Suprapubic skin (tissue), 4 donors: Measurements from ENCODE around the gene ZNF423. TPM values are rescaled to one million over a fixed set of nuclear protein-coding genes. Genes with fewer than 3 reads are reported as not detected.

Experiments used
- DNase-seq, 2 donors: peaks; one replicate each; pipeline ENCODE4 v3.0.0-alpha.2; 2019; ENCODE audit warnings: low spot score in 2 of 2
- H3K27ac ChIP-seq: fragments of 200-600 bp; sonication (generic); one replicate; pipeline ENCODE4 v1.5.1; 2019
- H3K27me3 ChIP-seq: fragments of 200-600 bp; sonication (generic); one replicate; pipeline ENCODE4 v1.5.1; 2019
- H3K36me3 ChIP-seq: fragments of 200-600 bp; sonication (generic); one replicate; pipeline ENCODE4 v1.5.1; 2019
- H3K4me1 ChIP-seq: fragments of 200-600 bp; sonication (generic); one replicate; pipeline ENCODE4 v1.5.1; 2019
- H3K4me3 ChIP-seq: fragments of 200-600 bp; sonication (generic); one replicate; pipeline ENCODE4 v1.5.1; 2019; ENCODE audit warnings: mild to moderate bottlenecking
- H3K9me3 ChIP-seq: fragments of 200-600 bp; sonication (generic); one replicate; pipeline ENCODE4 v1.5.1; 2019
- CTCF ChIP-seq, 2 donors: fragments of 200-600 bp in 1 of 2; fragments of 450-650 bp in 1 of 2; sonication (generic) in 1 of 2; IDR thresholded peaks; one replicate each; pipeline ENCODE4 v1.5.1; 2016 to 2019; ENCODE audit warnings: antibody characterized with exemption in 2 of 2, mild to moderate bottlenecking in 1 of 2, moderate library complexity in 1 of 2
- EP300 ChIP-seq: sonication (generic); formaldehyde crosslinking; IDR thresholded peaks from one replicate; pipeline ENCODE4 v1.6.1; 2017; ENCODE audit warnings: antibody characterized with exemption
- POLR2A ChIP-seq, 2 donors: fragments of 450-650 bp; IDR thresholded peaks; one replicate each; pipeline ENCODE4 v1.6.1; 2017; ENCODE audit warnings: antibody characterized with exemption in 2 of 2, mild to moderate bottlenecking in 2 of 2, moderate library complexity in 2 of 2
- POLR2AphosphoS5 ChIP-seq, 3 donors: sonication (generic); formaldehyde crosslinking; IDR thresholded peaks; one replicate each; pipeline ENCODE4 v1.6.1; 2017; ENCODE audit warnings: antibody characterized with exemption in 3 of 3
- WGBS: methylation state at CpG from one replicate; pipeline ENCODE4 v1.1.5; 2018; 5-methylcytosine and 5-hydroxymethylcytosine counted together
- total RNA-seq, 4 donors: library from RNA; depleted of rRNA; stranded (reverse); fragments of >200 nt; gene quantifications; one replicate each; pipeline ENCODE4 v1.1.0, GENCODE V29; 2016

ZNF423 gene
- total RNA-seq, 4 donors from 2014 or later, result 1.3 to 5.3 (median 1.9) TPM

DNA sequence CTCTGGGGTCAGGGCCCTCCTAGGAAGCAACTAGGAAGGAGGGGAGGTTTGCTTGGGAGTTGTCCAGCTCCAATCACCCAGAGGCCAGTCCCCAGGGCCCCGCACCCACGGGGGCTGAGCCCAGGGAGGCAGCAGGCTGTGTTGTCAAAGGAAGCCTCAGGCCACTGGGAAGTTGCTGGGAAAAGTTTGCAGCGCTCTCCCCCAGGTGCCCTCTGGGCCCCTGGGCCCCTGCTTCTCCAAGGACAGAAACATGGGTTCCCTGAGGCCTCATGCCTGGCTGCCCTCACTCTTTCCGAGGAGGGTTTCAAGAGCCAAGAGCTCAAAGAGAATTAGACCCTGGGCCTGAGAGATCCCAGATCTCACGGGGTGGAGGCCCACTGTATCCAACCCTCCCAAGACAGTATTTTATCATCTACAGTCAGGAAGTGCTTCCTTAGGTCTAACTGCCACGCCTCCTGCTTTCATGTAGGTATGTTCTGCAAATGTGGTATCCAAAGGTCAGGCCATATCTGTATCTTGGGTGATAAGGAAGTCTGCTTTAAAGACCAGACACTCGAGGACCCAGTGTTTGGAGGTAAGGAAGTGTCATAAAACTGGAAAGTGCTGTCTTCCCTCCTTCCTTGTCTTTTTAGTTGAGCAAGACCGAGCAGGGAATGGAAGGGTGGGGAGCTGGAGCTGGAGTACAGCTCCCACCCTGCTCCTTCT is 44.2 kb upstream of the ZNF423 start:
- DNase-seq, result no peak
- TF ChIP-seq CTCF (IDR thresholded peaks at IDR 0.05) (no peak), POLR2AphosphoS5 (IDR thresholded peaks at IDR 0.05) (no peak), EP300 (no peak), POLR2A (IDR thresholded peaks at IDR 0.05) (no peak)
- no peak overlapping the region for H3K27ac ChIP-seq

DNA sequence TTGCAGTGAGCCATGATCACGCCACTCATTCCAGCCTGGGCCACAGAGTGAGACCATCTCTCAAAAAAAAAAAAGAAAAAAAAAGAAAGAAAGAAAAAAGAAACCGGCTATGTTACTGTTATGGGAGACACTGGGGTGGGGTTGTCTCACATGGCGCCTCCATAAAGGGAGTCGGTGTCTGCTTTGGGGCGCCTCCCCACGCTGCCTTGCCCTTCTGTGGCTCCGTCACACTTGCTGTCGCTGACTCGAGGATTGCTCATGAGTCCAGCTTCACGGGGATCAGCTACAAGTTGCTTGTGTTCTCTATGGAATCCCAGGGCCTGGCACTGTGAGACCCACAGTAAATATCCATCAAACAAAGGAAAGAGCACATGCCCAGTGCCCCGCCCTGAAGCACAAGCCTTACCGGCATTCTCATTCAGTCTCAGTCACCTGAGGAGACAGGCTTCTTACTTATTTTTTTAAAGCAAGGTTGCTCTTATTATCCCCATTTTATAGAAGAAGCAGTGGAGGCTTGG is 40.6 kb upstream of the ZNF423 start:
- TF ChIP-seq POLR2A (IDR thresholded peaks at IDR 0.05) (no peak), POLR2AphosphoS5 (IDR thresholded peaks at IDR 0.05) (no peak), EP300 (no peak), CTCF (IDR thresholded peaks at IDR 0.05) (no peak)
- Histone ChIP-seq H3K27me3 (peaks cover 10% of the 10 kb centered on the region), H3K9me3 (no peaks in the 10 kb centered on the region), H3K36me3 (no peaks in the 10 kb centered on the region), H3K4me3 (no peak overlapping the region), H3K27ac (no peak overlapping the region), H3K4me1 (no peaks in the 10 kb centered on the region)
- no peak for DNase-seq
- WGBS, result 82% methylated on average over 12 of the region's 12 CpGs

More for the DNA sequence above, 44.2 kb upstream of the ZNF423 start:
- no peaks in the 10 kb centered on the region for H3K9me3 ChIP-seq
- no peaks in the 10 kb centered on the region for H3K36me3 ChIP-seq
- no peak overlapping the region for H3K4me3 ChIP-seq
- no peaks in the 10 kb centered on the region for H3K4me1 ChIP-seq
- peaks cover 3% of the 10 kb centered on the region for H3K27me3 ChIP-seq
- 53% methylated on average over 5 of the region's 8 CpGs for WGBS

DNA sequence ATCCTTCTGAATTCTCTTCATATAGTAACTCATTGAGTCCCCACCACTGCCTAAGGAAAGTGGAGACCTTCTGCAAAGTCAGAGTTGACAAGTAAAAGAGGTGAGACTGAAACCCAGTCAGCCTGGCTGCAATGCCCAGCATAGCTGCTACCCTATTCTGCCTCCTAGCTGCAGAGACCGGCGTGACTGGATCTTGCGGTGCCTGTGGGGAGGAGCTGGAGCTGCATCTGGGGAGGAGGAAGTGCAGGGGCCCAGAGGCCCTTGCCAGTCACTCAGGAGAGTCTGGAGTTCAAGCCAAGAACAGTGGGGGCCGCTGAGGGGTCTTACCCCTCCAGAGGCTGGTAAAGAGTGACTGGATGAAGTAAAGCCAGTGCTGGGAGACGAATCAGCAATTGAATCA is 35.0 kb upstream of the ZNF423 start:
- no peak for DNase-seq
- no peaks in the 10 kb centered on the region for H3K9me3 ChIP-seq
- no peak overlapping the region for H3K27ac ChIP-seq
- no peak overlapping the region for H3K4me3 ChIP-seq
- no peak for TF ChIP-seq POLR2AphosphoS5 (IDR thresholded peaks at IDR 0.05)
- TF ChIP-seq EP300, result no peak
- TF ChIP-seq CTCF (IDR thresholded peaks at IDR 0.05), result no peak
- no peak for TF ChIP-seq POLR2A (IDR thresholded peaks at IDR 0.05)
- 39% methylated on average over 5 of the region's 5 CpGs for WGBS
- H3K36me3 ChIP-seq, result no peaks in the 10 kb centered on the region
- peaks cover 12% of the 10 kb centered on the region for H3K27me3 ChIP-seq
- no peaks in the 10 kb centered on the region for H3K4me1 ChIP-seq

- Histone ChIP-seq H3K27ac (no peak overlapping the region), H3K4me1 (no peaks in the 10 kb centered on the region), H3K36me3 (no peaks in the 10 kb centered on the region), H3K4me3 (no peak overlapping the region), H3K9me3 (no peaks in the 10 kb centered on the region), H3K27me3 (peaks cover 9% of the 10 kb centered on the region)
- TF ChIP-seq EP300 (no peak), POLR2A (IDR thresholded peaks at IDR 0.05) (no peak), POLR2AphosphoS5 (IDR thresholded peaks at IDR 0.05) (no peak), CTCF (IDR thresholded peaks at IDR 0.05) (no peak)
- 97% methylated on average over 5 of the region's 5 CpGs for WGBS
- no peak for DNase-seq
Observed at GRCh38 chr16:49889725-49890397, 33.9 kb upstream of the ZNF423 start.

DNA sequence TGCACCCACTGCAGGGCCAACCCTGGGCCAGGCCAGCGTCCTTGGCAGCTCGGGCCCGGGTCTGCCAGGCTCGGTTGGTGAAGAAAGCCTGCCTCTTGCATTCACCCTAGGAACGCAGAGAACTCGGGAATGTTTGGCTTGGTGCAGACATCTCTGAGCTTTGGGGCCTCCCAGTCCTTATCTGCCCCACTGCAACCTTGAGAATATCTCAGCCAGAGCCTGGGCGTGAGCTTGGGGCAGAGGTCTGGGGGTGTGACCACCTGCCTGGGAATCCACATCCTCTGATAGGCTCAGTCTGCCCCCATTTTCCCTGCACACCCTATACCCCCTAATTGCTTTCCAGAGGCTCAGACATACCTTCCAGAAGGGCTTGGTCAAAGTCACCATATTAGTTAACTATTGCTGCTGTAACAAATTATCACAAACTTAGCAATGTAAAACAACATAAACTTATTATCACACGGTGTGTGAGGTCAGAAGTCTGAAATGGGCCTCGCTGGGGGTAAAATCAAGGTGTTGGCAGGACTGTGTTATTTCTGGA is 30.7 kb upstream of the ZNF423 start:
- no peaks in the 10 kb centered on the region for H3K36me3 ChIP-seq
- no peaks in the 10 kb centered on the region for H3K9me3 ChIP-seq
- no peak overlapping the region for H3K4me3 ChIP-seq
- H3K4me1 ChIP-seq, result no peaks in the 10 kb centered on the region
- H3K27ac ChIP-seq, result no peak overlapping the region
- WGBS, result 87% methylated on average over 7 of the region's 9 CpGs
- no peak for DNase-seq
- TF ChIP-seq EP300, result no peak
- no peak for TF ChIP-seq POLR2A (IDR thresholded peaks at IDR 0.05)
- no peak for TF ChIP-seq CTCF (IDR thresholded peaks at IDR 0.05)
- no peak for TF ChIP-seq POLR2AphosphoS5 (IDR thresholded peaks at IDR 0.05)
- H3K27me3 ChIP-seq, result peaks cover 5% of the 10 kb centered on the region
